A549 (cell line): ENCODE results near the gene DPPA5.

Source experiments
- BHLHE40 ChIP-seq: IDR thresholded peaks from 2 replicates; pipeline ENCODE4 v1.6.1; 2012; ENCODE audit warnings: low read depth, low read length, inconsistent platforms
- CBX2 ChIP-seq: fragments of 200-600 bp; sonication (generic); IDR thresholded peaks from 2 replicates; pipeline ENCODE4 v1.6.1; 2016; ENCODE audit warnings: low read depth, mild to moderate bottlenecking, borderline replicate concordance
- CHD2 ChIP-seq: fragments of 150-350 bp; IDR thresholded peaks from 2 replicates; pipeline ENCODE4 v1.6.1; 2014; ENCODE audit warnings: low read length; ENCODE audit not compliant: partially characterized antibody
- CTCF ChIP-seq: fragments of >200 bp; sonication (Bioruptor Twin); formaldehyde crosslinking; IDR thresholded peaks from 3 replicates; pipeline ENCODE4 v1.5.1; 2016
- MAZ ChIP-seq: fragments of 150-350 bp; IDR thresholded peaks from 2 replicates; pipeline ENCODE4 v1.6.1; 2014; ENCODE audit warnings: antibody characterized with exemption, low read depth, low read length, borderline replicate concordance
- MYC ChIP-seq: IDR thresholded peaks from 2 replicates; pipeline ENCODE4 v1.6.1; 2012; ENCODE audit warnings: mild to moderate bottlenecking, inconsistent platforms, low read length, improper control_type of control experiment, borderline replicate concordance
- PHF8 ChIP-seq: fragments of 200-600 bp; sonication (generic); IDR thresholded peaks from 2 replicates; pipeline ENCODE4 v1.6.1; 2016; ENCODE audit warnings: low read depth, mild to moderate bottlenecking, antibody characterized with exemption, moderate library complexity, borderline replicate concordance
- POLR2A ChIP-seq: IDR thresholded peaks from 2 replicates; pipeline ENCODE4 v1.6.1; 2012; ENCODE audit warnings: mild to moderate bottlenecking, low read length
- RAD21 ChIP-seq, 2 experiments: fragments of >200 bp in 1 of 2; sonication (Bioruptor Twin) in 1 of 2; formaldehyde crosslinking in 1 of 2; IDR thresholded peaks in 1 of 2; conservative IDR thresholded peaks in 1 of 2; 2 replicates in 1 of 2; 3 replicates in 1 of 2; pipeline ENCODE4 v1.6.1; 2012 to 2018; ENCODE audit warnings: inconsistent platforms in 1 of 2
- SREBF2 ChIP-seq: fragments of 450-650 bp; IDR thresholded peaks from 2 replicates; pipeline ENCODE4 v1.6.1; 2014; ENCODE audit warnings: mild to moderate bottlenecking, moderate library complexity
- TP53 ChIP-seq: fragments of 250-450 bp; sonication (Bioruptor Pico); IDR thresholded peaks from 2 replicates; pipeline ENCODE4 v1.5.0; 2021; ENCODE audit warnings: mild to moderate bottlenecking, moderate library complexity
- USF2 ChIP-seq: fragments of 450-650 bp; IDR thresholded peaks from 2 replicates; pipeline ENCODE4 v1.6.1; 2014; ENCODE audit warnings: antibody characterized with exemption
- TF ChIP-seq, protein P1 (sequence below): fragments of 200-600 bp; sonication (generic); IDR thresholded peaks from 2 replicates; pipeline ENCODE4 v1.6.1; 2016; ENCODE audit warnings: antibody characterized with exemption, mild to moderate bottlenecking, moderate library complexity

DNA sequence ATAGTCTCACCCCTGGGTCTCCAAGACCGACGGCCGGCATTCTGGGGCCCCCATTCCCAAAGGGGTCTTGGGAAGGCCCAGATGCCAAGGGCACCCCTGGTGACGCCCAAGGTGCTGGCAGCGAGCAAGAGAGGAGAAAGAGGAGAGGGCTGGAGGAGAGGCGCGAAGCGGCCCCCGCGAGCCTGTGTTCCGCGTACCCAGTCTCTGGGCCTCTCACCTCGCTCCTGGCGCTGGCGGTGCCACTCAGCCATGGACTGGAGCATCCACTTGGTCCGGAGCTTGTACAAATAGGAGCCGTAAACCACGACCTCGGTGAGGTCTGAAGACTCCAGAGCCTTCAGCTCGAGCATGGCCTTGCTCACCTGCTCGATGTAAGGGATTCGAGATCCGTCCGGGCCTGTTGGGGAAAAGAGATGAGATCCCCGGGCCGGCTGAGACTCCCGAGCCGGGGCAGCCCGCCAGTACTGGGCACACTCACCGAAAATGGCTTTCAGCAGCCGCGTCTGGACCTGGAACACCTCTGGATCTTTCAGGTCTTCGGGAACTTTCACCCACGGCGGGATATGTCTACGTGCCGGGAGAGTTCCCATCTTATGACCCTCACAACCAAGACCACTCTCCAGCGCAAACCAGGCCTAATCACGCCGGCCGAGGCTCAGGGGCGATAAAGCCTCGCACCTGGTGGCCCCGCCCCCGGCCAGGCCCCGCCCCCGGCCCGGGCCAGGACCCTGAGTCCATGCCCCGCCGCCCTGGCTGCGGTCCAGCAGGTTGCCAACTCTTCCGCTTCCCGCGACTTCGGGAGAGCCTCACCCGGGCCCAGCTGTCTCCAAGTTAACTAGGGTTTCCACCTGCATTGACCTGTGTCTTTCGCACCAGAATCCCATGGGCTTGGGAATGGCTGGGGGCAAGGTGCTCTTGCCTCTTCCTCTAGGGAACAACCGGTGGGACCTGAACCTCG, at the start of gene DPPA5:
- TF ChIP-seq POLR2A = no peak
- no peak for TF ChIP-seq RAD21 (conservative IDR thresholded peaks at IDR 0.05 in 1 of 2, IDR thresholded peaks at IDR 0.05 in 1 of 2)
- TF ChIP-seq CTCF = no peak
- no peak for TF ChIP-seq TP53 (CRISPR knock-in tag)
- TF ChIP-seq BHLHE40 = no peak
- no peak for TF ChIP-seq USF2
- no peak for TF ChIP-seq MAZ
- TF ChIP-seq MYC = no peak
- no peak for TF ChIP-seq SREBF2
- TF ChIP-seq, protein P1, sequence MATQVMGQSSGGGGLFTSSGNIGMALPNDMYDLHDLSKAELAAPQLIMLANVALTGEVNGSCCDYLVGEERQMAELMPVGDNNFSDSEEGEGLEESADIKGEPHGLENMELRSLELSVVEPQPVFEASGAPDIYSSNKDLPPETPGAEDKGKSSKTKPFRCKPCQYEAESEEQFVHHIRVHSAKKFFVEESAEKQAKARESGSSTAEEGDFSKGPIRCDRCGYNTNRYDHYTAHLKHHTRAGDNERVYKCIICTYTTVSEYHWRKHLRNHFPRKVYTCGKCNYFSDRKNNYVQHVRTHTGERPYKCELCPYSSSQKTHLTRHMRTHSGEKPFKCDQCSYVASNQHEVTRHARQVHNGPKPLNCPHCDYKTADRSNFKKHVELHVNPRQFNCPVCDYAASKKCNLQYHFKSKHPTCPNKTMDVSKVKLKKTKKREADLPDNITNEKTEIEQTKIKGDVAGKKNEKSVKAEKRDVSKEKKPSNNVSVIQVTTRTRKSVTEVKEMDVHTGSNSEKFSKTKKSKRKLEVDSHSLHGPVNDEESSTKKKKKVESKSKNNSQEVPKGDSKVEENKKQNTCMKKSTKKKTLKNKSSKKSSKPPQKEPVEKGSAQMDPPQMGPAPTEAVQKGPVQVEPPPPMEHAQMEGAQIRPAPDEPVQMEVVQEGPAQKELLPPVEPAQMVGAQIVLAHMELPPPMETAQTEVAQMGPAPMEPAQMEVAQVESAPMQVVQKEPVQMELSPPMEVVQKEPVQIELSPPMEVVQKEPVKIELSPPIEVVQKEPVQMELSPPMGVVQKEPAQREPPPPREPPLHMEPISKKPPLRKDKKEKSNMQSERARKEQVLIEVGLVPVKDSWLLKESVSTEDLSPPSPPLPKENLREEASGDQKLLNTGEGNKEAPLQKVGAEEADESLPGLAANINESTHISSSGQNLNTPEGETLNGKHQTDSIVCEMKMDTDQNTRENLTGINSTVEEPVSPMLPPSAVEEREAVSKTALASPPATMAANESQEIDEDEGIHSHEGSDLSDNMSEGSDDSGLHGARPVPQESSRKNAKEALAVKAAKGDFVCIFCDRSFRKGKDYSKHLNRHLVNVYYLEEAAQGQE = no peak
- no peak for TF ChIP-seq CBX2
- TF ChIP-seq PHF8 = no peak
- no peak for TF ChIP-seq CHD2
